SH-SY5Y (cell line): ENCODE measurements around the gene NPEPL1.

Source experiments
- GATA2 ChIP-seq: IDR thresholded peaks from 2 replicates; pipeline ENCODE4 v1.6.1; 2011; ENCODE audit warnings: mild to moderate bottlenecking, low read depth, low read length
- GATA3 ChIP-seq: IDR thresholded peaks from 2 replicates; pipeline ENCODE4 v1.6.1; 2011; ENCODE audit warnings: low read depth, mild to moderate bottlenecking, low read length, moderate library complexity

DNA sequence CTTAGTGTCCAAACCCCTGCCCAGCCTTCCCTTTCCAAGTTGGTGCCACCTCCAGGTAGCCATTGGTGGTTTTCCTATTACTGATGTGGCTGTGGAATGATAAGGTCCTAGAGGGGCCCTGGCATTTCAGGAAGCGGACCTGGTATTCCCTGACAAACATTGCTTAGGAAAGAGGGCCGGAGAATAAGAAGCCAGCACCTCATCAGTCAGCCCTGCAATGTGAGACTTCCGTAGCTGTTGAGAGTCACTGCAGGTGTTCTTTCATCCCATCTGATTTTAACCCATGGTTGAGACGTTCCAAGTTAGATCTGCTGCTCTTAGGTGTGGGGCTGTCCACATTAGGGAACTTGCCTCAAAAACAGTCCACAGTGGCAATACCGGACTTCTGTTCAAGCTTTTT lies 14.8 kb upstream of the NPEPL1 start:
- TF ChIP-seq GATA2 (no peak), GATA3 (no peak)
